Osteocyte (in vitro differentiated cells): Measurements from ENCODE around the gene PAPPA. TPM values are rescaled to one million over a fixed set of nuclear protein-coding genes. Genes with fewer than 3 reads are reported as not detected.

Experiments used
- DNase-seq: peaks from one replicate; pipeline ENCODE4 v3.0.0; 2021; ENCODE audit warnings: mixed read lengths; ENCODE audit not compliant: unreplicated experiment; ENCODE audit errors: extremely low spot score
- H3K27ac Mint-ChIP-seq: one replicate; pipeline ENCODE4 v1.8.0; 2021; ENCODE audit warnings: mild to moderate bottlenecking, mixed read lengths; ENCODE audit not compliant: unreplicated experiment
- H3K27me3 Mint-ChIP-seq: one replicate; pipeline ENCODE4 v1.8.0; 2021; ENCODE audit warnings: mixed read lengths; ENCODE audit not compliant: unreplicated experiment
- H3K36me3 Mint-ChIP-seq: one replicate; pipeline ENCODE4 v1.8.0; 2021; ENCODE audit warnings: mixed read lengths; ENCODE audit not compliant: unreplicated experiment
- H3K4me1 Mint-ChIP-seq: one replicate; pipeline ENCODE4 v1.8.0; 2021; ENCODE audit warnings: mixed read lengths; ENCODE audit not compliant: unreplicated experiment
- H3K4me3 Mint-ChIP-seq: one replicate; pipeline ENCODE4 v1.8.0; 2021; ENCODE audit warnings: mild to moderate bottlenecking, moderate library complexity, mixed read lengths; ENCODE audit not compliant: unreplicated experiment
- H3K9me3 Mint-ChIP-seq: one replicate; pipeline ENCODE4 v1.8.0; 2021; ENCODE audit warnings: mixed read lengths; ENCODE audit not compliant: unreplicated experiment
- total RNA-seq: library from RNA; stranded (reverse); gene quantifications from 2 replicates; pipeline ENCODE4 v1.2.1, GENCODE V29; 2021
- TF ChIP-seq, protein P1 (sequence below): fragments of 200-600 bp; sonication (generic); IDR thresholded peaks from 2 replicates; pipeline ENCODE4 v1.5.0; 2021; ENCODE audit warnings: antibody characterized with exemption, mild to moderate bottlenecking, moderate library complexity

The PAPPA gene
- total RNA-seq, 1 donor from 2014 or later = 229 TPM

DNA sequence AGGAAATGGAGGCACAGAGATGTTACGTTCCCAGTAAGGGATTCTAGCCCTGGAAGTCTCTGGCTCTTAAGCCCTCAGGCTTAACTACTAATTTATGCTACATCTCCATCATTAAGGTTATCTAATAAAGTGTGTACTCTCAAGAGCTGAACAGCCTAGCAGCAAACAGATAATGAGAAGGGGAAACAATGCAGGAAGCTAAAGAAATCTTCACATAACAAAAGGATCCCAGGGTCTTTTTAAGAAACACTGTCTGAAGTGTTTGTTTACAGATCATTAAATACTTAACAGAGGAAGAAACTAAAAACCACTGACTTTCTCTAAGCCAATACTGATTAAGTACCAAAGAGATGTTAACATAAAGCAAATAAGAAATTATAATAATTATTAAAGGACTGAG lies 129.0 kb downstream of the PAPPA start:
- Mint-ChIP-seq H3K4me1 (peaks cover 61% of the 10 kb centered on the region), H3K36me3 (peaks cover 46% of the 10 kb centered on the region), H3K27me3 (no peaks in the 10 kb centered on the region), H3K9me3 (no peaks in the 10 kb centered on the region), H3K27ac (no peak overlapping the region), H3K4me3 (no peak overlapping the region)
- TF ChIP-seq, protein P1, sequence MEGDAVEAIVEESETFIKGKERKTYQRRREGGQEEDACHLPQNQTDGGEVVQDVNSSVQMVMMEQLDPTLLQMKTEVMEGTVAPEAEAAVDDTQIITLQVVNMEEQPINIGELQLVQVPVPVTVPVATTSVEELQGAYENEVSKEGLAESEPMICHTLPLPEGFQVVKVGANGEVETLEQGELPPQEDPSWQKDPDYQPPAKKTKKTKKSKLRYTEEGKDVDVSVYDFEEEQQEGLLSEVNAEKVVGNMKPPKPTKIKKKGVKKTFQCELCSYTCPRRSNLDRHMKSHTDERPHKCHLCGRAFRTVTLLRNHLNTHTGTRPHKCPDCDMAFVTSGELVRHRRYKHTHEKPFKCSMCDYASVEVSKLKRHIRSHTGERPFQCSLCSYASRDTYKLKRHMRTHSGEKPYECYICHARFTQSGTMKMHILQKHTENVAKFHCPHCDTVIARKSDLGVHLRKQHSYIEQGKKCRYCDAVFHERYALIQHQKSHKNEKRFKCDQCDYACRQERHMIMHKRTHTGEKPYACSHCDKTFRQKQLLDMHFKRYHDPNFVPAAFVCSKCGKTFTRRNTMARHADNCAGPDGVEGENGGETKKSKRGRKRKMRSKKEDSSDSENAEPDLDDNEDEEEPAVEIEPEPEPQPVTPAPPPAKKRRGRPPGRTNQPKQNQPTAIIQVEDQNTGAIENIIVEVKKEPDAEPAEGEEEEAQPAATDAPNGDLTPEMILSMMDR = no peak
- DNase-seq = no peak

DNA sequence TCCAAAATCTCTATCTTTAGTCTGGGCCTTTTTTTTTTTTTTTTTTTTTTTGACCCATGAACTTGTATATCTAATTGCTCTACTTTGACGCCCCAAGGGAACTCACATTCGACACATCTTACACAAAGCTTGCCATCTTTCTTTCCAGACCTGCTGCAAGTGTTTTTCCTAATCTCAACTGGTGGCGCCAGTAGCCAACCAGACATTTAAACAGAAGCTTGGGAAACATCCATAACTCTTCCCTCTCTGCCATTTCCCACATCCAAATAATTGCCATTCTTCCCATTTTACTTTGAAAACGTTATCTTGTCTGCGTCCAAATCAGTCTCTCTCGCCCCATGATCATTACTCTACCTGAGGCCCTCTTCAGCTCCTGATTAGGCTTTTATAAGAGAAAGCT lies 130.9 kb downstream of the PAPPA start:
- DNase-seq = no peak
- H3K4me1 Mint-ChIP-seq = peaks cover 45% of the 10 kb centered on the region
- H3K27me3 Mint-ChIP-seq = no peaks in the 10 kb centered on the region
- H3K4me3 Mint-ChIP-seq = no peak overlapping the region
- peak overlapping the region; percentile 20 for H3K27ac Mint-ChIP-seq
- H3K36me3 Mint-ChIP-seq = peaks cover 38% of the 10 kb centered on the region
- TF ChIP-seq, protein P1 = no peak
- no peaks in the 10 kb centered on the region for H3K9me3 Mint-ChIP-seq

DNA sequence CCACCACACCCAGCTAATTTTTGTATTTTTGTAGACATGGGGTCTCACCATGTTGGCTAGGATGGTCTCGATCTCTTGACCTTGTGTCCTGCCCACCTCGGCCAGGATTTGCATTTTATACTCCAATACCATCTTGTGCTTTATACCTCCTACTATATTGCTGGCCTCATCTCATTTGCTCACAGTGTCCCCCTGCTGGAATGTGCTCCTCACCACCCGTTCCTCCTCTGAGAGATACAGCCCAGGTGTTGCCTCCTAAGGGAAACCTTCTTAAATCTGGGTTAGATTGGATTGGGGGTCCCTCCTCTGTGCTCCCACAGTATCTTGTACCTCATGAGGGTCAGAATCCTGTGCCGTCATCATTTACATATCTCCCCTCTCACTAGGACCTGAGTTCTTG lies 131.7 kb downstream of the PAPPA start:
- Mint-ChIP-seq H3K36me3 (peaks cover 35% of the 10 kb centered on the region), H3K27me3 (no peaks in the 10 kb centered on the region), H3K9me3 (no peaks in the 10 kb centered on the region), H3K27ac (peak overlapping the region; percentile 76), H3K4me3 (no peak overlapping the region), H3K4me1 (peaks cover 40% of the 10 kb centered on the region)
- no peak for DNase-seq
- TF ChIP-seq, protein P1 = peak; percentile 13

DNA sequence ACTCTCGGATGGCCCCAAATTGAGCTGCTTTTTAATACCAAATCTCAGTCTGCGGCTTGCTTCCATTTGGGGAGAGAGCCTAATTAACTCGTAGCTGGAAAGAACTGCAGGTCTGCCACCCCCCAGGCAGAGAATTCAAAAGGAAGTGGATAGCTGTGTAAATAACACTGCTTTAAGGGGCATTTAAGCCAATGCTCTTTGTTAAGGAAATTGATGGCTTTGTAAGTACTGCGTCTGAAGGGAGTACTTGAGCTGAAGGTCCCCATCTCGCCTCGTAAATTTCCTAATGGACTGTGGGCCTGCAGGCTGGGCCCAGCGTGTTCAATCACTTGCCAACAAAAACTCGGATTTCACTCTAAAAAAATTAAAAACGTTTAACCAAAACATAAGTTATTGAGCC lies 132.7 kb downstream of the PAPPA start:
- Mint-ChIP-seq H3K4me3 (no peak overlapping the region), H3K9me3 (no peaks in the 10 kb centered on the region), H3K4me1 (peaks cover 45% of the 10 kb centered on the region), H3K36me3 (peaks cover 37% of the 10 kb centered on the region), H3K27ac (peak overlapping the region; percentile 76), H3K27me3 (no peaks in the 10 kb centered on the region)
- TF ChIP-seq, protein P1 = no peak
- DNase-seq = no peak

DNA sequence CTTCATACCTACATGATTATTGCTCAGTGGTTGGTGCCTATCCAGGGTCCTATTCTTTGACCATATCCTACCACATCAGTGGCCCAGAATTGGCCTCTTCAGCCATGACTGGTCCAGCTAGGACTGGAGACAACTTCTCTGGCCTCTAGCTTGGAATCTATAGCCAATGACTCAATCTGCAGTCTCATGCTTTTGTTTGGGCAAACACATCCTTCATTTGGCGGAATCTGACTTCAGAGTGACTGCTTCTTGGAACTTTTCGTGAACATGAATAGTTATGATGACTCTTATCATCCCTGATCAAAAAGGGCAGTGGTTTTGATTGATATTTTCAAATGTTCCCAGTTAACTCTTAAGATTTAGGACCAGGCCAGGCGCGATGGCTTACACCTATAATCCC lies 134.1 kb downstream of the PAPPA start:
- Mint-ChIP-seq H3K4me3 (no peak overlapping the region), H3K4me1 (peaks cover 43% of the 10 kb centered on the region), H3K27me3 (no peaks in the 10 kb centered on the region), H3K36me3 (peaks cover 29% of the 10 kb centered on the region), H3K27ac (peak overlapping the region; percentile 62), H3K9me3 (no peaks in the 10 kb centered on the region)
- DNase-seq = no peak
- TF ChIP-seq, protein P1 = no peak
